Brain microvascular endothelial cell (primary cell): Measurements from ENCODE around the gene S100A5.

Experiments
- DNase-seq: peaks from one replicate; pipeline ENCODE4 v3.0.0-alpha.2; 2020
- H3K27ac ChIP-seq: fragments of 250-450 bp; sonication (Bioruptor Pico); 2 replicates; pipeline ENCODE4 v1.5.1; 2020; ENCODE audit warnings: mild to moderate bottlenecking, moderate library complexity
- H3K27me3 ChIP-seq: fragments of 250-450 bp; sonication (Bioruptor Pico); replicated peaks from 2 replicates; pipeline ENCODE4 v1.5.1; 2020; ENCODE audit warnings: mild to moderate bottlenecking
- H3K36me3 ChIP-seq: fragments of 250-450 bp; sonication (Bioruptor Pico); replicated peaks from 2 replicates; pipeline ENCODE4 v1.5.1; 2020; ENCODE audit warnings: mild to moderate bottlenecking
- H3K4me3 ChIP-seq: 2 replicates; pipeline ENCODE4 v1.5.1; 2011; ENCODE audit warnings: low read depth, mild to moderate bottlenecking, control low read depth, low read length, moderate library complexity
- CTCF ChIP-seq: IDR thresholded peaks from 2 replicates; pipeline ENCODE4 v1.5.1; 2011; ENCODE audit warnings: low read depth, mild to moderate bottlenecking, moderate library complexity, low read length, control low read depth, inconsistent platforms; ENCODE audit errors: missing control alignments
- in situ Hi-C: cut with HindIII; loops from 2 replicates; pipeline ENCODE4 v1.10.0; 2017; ENCODE audit warnings: low sequenced_read_pairs, low pct_ligation_motif_present

S100A5 gene

DNA sequence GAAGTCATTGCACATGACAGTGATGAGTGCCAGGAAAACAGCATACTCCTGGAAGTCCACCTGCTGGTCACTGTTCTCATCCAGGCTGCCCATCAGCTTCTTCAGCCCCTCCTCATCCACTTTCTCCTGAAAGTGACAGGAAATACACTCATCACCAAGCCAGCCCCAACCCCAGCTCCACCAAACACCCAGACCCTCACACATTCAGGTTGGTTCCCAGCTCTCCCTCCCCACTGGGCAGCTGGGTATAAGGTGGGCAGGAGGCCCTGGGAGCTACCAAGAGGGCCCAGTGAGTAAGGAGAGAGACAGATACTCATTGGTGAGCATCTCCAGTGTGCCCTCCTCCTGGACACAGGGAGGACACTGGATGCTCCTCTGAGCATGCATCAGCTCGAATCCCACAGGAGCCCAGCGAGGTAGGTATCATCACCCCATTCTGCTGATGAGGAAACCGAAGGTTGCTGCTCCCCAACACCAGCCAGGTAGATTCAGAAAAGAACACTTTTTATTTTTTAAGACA, 20.8 kb upstream of the S100A5 start:
- no peak for TF ChIP-seq CTCF
- Histone ChIP-seq H3K27ac (no peak overlapping the region), H3K36me3 (no peaks in the 10 kb centered on the region), H3K4me3 (no peak overlapping the region), H3K27me3 (no peaks in the 10 kb centered on the region)
- in situ Hi-C loops, result no loop called here
- no peak for DNase-seq

DNA sequence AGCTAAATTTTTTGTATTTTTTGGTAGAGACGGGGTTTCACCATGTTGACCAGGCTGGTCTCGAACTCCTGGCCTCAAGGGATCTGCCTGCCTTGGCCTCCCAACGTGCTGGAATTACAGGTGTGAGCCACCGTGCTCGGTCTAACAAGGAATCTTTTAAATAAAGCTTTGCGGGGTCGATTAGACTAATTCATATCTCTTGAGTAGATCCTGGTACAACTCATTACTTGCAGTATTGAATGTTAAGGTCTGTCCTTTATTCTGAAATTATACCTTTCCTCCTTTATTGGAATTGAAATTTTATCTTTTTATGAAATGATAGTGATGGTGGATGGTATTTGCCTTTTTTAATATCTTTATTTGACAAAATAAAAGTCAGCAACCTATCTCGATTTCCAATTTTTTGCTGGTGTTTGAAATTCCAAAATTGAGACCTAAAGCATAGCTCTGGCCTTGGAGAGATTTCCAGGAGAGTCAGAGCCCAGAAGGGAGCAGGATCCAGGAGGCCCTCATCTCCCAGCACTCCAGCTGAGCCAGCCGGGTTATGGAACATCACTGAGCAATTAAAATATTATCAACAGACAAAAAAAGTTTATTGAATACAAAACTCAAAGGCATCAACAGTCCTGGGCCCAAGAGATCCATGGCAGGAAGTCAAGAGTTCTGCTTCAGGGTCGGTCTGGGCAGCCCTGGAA, 20.2 kb upstream of the S100A5 start:
- no peaks in the 10 kb centered on the region for H3K27me3 ChIP-seq
- TF ChIP-seq CTCF, result no peak
- H3K27ac ChIP-seq, result no peak overlapping the region
- no peak overlapping the region for H3K4me3 ChIP-seq
- in situ Hi-C loops, result no loop called here
- no peaks in the 10 kb centered on the region for H3K36me3 ChIP-seq
- no peak for DNase-seq

GRCh38 chr1:153560241-153560640, 19.5 kb upstream of the S100A5 start:
- no peak for TF ChIP-seq CTCF
- no peak overlapping the region for H3K4me3 ChIP-seq

DNA sequence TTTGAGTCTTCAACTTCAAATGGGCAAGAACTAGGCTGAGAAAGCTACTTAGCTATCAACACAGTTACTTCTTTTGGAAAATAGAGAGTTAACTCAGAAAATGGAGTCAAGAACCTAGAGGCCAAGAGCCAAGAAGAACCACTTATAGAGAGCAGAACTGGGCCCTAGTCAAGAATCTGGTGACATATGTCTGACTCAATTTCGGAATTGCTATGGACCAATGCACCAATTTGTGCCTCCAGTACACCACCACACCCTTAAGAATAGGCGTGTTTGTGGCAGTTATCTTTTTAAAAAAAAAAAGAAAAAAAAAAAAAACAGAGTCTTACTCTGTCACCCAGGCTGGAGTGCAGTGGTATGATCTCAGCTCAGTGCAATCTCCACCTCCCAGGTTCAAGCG, 17.1 kb upstream of the S100A5 start:
- in situ Hi-C loops, result no loop called here
- TF ChIP-seq CTCF, result no peak
- H3K27me3 ChIP-seq, result no peaks in the 10 kb centered on the region
- H3K4me3 ChIP-seq, result no peak overlapping the region
- H3K36me3 ChIP-seq, result no peaks in the 10 kb centered on the region
- no peak overlapping the region for H3K27ac ChIP-seq
- no peak for DNase-seq

More at GRCh38 chr1:153560241-153560640, 19.5 kb upstream of the S100A5 start:
- no peaks in the 10 kb centered on the region for H3K36me3 ChIP-seq
- no peak overlapping the region for H3K27ac ChIP-seq
- no peaks in the 10 kb centered on the region for H3K27me3 ChIP-seq
- no peak for DNase-seq
- in situ Hi-C loops, result no loop called here

DNA sequence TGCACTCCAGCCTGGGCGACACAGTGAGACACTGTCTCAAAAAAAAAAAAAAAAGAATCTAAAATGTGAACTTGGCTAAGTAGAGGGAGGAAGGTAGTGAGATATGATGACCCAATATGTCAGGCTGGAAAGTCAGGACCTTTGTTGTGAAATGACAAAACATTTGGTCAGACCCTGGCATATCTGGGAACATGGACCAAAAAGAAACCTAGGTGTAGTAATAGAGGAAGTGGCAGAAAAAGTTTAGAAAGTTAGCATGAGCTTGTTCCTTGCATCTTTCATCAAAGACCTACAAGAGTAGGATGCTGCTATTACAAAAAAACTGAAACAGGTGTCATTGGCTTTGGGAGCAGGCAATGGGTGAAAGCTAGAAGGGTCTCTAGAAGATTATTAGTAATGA, 15.6 kb upstream of the S100A5 start:
- no peaks in the 10 kb centered on the region for H3K36me3 ChIP-seq
- H3K4me3 ChIP-seq, result no peak overlapping the region
- no peak overlapping the region for H3K27ac ChIP-seq
- no peak for DNase-seq
- no peak for TF ChIP-seq CTCF
- in situ Hi-C loops, result no loop called here
- H3K27me3 ChIP-seq, result no peaks in the 10 kb centered on the region
